Cardiac fibroblast (primary cell): ENCODE data around the gene PRICKLE2.

Experiments
- DNase-seq, 2 donors: peaks; one replicate each; pipeline versions ENCODE4 v3.0.0 to v3.0.0-alpha.2; 2010; ENCODE audit warnings: low read depth in 2 of 2
- H3K4me3 ChIP-seq, 2 donors: replicated peaks in 1 of 2; 1 replicate in 1 of 2; 2 replicates in 1 of 2; pipeline ENCODE4 v1.5.1; 2011; ENCODE audit warnings: low read depth in 2 of 2, low read length in 2 of 2, mild to moderate bottlenecking in 2 of 2, moderate library complexity in 1 of 2
- TF ChIP-seq, protein P1 (sequence below): IDR thresholded peaks from one replicate; pipeline ENCODE4 v1.5.1; 2011; ENCODE audit warnings: low read depth, mild to moderate bottlenecking, low read length, inconsistent platforms

The PRICKLE2 gene

DNA sequence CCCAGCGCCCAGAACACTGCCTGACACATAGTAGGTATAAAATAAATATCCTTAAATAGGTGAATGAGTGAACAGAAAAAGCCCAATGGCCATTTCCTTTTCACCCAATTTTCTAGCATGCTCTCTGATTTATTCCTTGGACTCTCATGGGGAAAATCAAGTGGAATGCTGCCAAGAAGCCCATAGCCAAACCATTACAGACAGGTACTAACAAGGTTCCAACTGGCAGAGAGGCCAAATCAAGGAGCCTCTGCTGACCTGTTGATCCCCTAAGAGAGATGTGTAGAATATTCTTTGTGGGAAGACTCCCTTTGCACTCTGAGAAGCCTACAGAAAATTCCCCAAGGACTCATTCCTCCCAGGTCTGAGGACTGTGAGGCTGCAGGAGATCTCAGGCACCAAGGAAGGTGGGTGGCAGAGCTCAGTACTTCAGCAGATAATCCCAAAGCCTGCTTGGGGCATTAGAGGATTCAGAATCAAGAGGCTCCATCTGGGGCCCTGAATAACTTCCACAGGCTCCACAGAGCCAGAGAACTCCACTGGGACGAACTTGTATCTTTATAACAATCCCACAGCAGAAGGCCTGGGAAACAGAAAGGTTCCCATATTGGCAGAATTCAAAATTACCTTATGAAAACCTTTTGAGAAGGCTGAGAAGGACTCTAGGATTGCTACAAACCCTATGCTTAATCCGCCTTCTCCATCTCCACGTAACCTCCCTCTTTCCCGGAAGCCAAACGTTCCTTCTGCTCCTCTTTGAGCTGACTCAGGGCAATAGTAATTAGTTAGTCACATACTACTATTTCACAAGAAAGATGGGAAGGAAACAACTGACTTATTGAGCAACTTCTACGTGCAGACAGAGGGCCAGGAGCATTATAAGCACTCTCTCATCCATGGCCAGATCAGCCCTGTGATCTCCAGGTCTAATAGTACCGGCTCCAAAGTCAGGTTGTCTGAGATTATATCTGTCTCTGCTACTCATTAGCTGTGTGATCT, 34.5 kb downstream of the PRICKLE2 start:
- peak; percentile 92 to 97 for DNase-seq
- H3K4me3 ChIP-seq, result no peak overlapping the region
- TF ChIP-seq, protein P1, sequence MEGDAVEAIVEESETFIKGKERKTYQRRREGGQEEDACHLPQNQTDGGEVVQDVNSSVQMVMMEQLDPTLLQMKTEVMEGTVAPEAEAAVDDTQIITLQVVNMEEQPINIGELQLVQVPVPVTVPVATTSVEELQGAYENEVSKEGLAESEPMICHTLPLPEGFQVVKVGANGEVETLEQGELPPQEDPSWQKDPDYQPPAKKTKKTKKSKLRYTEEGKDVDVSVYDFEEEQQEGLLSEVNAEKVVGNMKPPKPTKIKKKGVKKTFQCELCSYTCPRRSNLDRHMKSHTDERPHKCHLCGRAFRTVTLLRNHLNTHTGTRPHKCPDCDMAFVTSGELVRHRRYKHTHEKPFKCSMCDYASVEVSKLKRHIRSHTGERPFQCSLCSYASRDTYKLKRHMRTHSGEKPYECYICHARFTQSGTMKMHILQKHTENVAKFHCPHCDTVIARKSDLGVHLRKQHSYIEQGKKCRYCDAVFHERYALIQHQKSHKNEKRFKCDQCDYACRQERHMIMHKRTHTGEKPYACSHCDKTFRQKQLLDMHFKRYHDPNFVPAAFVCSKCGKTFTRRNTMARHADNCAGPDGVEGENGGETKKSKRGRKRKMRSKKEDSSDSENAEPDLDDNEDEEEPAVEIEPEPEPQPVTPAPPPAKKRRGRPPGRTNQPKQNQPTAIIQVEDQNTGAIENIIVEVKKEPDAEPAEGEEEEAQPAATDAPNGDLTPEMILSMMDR, result no peak

DNA sequence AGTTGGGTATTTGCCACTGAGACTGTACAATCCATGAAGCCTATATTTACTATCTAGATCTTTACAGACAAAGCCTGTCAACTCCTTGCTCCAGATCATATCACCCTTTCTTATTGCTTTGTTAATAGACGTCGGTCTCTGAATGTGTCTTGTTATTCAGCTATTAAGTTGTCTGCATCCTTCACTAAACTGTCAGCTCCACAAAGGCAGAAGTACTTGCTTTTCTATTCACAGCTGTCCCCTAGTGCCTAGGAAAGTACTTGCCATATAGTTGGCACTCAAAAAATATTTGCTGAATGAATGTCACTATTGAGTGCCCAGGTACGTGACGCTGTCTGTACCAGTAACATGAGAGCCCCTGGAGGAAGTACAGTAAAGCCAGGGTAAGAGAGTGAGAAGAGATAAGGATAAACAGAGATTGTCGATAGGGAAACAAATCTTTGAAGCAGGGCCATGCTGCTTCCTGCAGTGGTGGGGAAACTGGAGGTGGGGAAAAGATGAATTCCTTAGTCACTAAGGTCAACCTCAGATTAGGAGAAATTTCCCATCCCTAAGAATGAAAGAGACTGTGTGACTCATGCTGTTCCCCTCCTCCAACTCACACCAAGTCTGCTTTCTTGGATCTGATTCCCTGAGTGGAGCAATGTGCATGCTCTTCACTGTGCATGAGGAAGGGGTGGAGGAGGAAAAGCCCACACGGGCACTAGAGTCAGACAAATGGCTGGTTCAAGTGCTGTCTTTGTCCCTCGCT, 36.3 kb downstream of the PRICKLE2 start:
- DNase-seq, result peak; percentile 90

DNA sequence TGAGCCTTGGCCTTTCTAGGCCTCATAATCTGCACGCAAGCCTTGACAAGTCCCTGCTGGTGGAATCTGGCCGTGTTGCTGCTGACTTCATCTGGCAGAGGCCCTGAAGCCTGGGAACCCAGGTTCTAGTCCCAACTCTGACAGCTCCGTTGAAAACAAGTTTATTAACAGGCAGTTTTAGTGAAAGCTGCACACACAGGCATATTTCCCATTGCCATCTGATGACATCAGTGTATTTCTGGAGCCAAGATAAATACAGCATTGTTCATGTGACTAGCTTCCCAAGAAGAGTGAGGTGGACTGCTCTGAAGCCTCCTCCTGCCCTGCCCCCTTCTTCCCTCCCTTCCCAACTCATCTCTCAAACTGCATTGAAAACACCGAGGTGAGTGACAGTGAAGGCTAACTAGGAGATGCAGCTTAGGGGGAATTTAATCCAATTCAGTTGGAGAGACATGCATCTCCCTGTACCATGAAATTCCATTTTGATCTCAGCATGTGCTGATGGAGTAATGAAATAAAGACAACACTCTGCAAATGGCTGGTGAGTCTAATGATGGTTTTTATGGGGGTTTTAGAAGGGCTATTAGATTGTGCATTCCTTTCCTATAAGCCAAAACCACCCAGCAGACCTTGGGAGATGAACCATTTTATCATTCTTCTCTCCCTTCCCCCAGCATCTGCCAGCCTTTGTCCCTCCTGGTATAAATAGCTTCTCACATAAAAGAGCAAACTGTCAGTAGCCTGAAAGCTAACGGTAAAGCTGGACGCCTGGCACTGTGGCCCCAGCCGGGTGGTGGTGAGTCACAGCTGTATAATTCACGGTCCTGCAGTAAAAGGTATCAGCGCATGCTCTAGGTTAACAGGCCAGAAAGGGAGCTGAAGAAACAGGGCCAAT, 38.0 kb downstream of the PRICKLE2 start:
- peak overlapping the region in 1 of 2 donors; percentile 11 for H3K4me3 ChIP-seq
- DNase-seq, result peak; percentile 97 to 99
- TF ChIP-seq, protein P1, result peak; percentile 5

More for the DNA sequence above, 36.3 kb downstream of the PRICKLE2 start:
- TF ChIP-seq, protein P1, result no peak
- no peak overlapping the region for H3K4me3 ChIP-seq

DNA sequence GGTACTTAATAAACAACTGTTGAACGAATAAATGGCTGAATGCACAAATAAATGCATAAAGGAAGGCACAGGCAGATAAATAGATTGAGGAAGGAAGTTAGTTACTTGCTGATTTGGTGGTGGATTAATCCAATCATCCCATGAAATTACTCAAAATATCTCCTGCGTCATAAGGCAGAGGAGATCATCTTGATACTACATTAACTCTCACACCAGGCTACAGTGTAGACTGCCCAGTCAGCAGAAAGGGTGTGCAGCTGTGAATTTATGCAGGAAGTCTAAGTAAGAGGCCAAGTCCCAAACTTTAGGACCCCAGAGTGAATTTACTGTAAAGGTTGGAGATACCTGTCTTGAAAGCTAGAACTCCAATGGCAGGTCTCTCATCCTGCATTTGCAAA, 38.6 kb downstream of the PRICKLE2 start:
- H3K4me3 ChIP-seq, result peak overlapping the region in 1 of 2 donors; percentile 11
- DNase-seq, result no peak

DNA sequence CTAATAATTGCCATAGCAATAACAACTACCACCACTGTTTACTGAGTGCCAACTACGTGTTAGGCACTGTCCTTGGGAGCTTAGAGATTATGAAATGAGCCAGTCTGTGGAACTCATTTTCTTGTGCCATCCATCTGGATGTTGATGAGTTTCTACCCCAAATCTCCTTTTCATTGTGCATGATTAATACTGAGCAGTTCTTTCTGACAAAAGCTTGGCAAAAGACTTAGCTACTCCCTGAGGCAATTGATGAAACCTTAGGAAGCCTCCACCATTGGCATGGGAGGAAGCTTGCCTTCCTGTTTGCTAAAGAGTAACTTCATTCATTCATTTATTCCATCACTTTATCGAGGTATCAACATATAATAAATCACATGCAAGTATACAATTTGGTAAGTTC, 39.8 kb downstream of the PRICKLE2 start:
- peak; percentile 35 to 50 for DNase-seq
- TF ChIP-seq, protein P1, result no peak
- H3K4me3 ChIP-seq, result no peak overlapping the region

More for the DNA sequence above, 38.6 kb downstream of the PRICKLE2 start:
- TF ChIP-seq, protein P1, result no peak

DNA sequence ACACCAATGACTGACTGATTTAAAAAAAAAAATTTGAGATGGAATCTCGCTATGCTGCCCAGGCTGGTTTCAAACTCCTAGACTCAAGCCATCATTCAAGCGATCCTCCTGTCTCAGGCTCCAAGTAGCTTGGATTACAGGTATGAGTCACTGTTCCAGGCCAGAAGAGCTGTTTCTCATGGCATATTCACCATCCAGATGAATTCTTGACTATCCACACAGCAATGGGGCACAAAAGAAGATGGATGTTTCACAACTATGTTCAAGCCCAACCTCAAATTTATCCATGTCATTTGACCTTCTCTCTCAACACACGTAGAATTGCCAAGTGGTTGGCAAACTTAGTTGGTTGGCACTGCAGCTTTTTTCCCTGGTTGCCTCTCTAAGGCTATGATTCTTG, 40.6 kb downstream of the PRICKLE2 start:
- DNase-seq, result peak; percentile 45 to 75
- TF ChIP-seq, protein P1, result no peak
- H3K4me3 ChIP-seq, result no peak overlapping the region
